ENCODE measurements around the gene THAP7. TPM values are rescaled to one million over a fixed set of nuclear protein-coding genes. Genes with fewer than 3 reads are reported as not detected.
"Not testable (repeated sequence)": the region's sequence is repeated elsewhere in the genome, so short reads cannot be mapped to it uniquely, and the experiment has no call there.

Gene THAP7
- total and polyA plus RNA-seq, 3 donors from 2014 or later: 60.6 to 96.5 (median 75.8) TPM

DNA sequence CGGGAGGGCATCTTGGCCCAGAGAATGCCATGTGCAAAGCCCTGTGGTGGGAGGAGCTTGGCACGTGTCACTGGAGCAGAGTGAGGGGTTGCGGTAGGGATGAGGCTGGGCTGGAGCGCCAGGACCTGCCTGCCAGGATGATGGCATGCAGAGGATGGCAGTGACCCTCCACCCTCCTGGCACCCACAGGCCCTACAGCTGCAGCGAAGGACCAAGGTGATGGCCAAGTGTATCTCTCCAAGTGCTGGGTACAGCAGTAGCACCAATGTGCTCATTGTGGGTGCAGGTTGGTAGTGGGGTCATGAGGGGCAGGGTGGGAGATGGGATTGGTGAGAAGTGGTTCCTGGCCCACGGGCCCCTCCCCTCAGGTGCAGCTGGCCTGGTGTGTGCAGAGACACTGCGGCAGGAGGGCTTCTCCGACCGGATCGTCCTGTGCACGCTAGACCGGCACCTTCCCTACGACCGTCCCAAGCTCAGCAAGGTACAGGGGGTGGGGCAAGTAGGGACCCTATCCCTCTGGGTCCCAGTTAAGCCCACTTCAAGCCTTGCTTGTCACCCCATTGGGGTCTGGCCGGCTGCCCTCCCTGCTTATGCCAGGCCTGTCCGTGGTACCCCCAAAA, 27.5 kb downstream of the THAP7 start:
- H3K4me1 ChIP-seq: no peaks in the 10 kb centered on the region
- no peaks in the 10 kb centered on the region for H3K27me3 ChIP-seq
- no peak for DNase-seq
- intact Hi-C loops (cut with DNase I; ENCODE audit: low total_unique reads): no loop called here
- no peaks in the 10 kb centered on the region for H3K36me3 ChIP-seq (ENCODE audit: low read depth, missing control alignments)
- no peak overlapping the region for H3K27ac ChIP-seq
- 87 to 91% methylated on average over 14 to 16 of the region's 16 CpGs for WGBS, 2 donors
- no peaks in the 10 kb centered on the region for H3K9me3 ChIP-seq
- TF ChIP-seq, protein P1, sequence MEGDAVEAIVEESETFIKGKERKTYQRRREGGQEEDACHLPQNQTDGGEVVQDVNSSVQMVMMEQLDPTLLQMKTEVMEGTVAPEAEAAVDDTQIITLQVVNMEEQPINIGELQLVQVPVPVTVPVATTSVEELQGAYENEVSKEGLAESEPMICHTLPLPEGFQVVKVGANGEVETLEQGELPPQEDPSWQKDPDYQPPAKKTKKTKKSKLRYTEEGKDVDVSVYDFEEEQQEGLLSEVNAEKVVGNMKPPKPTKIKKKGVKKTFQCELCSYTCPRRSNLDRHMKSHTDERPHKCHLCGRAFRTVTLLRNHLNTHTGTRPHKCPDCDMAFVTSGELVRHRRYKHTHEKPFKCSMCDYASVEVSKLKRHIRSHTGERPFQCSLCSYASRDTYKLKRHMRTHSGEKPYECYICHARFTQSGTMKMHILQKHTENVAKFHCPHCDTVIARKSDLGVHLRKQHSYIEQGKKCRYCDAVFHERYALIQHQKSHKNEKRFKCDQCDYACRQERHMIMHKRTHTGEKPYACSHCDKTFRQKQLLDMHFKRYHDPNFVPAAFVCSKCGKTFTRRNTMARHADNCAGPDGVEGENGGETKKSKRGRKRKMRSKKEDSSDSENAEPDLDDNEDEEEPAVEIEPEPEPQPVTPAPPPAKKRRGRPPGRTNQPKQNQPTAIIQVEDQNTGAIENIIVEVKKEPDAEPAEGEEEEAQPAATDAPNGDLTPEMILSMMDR (IDR thresholded peaks at IDR 0.05): no peak
- no peak for TF ChIP-seq POLR2A (IDR thresholded peaks at IDR 0.05)
- no peak overlapping the region for H3K4me3 ChIP-seq

DNA sequence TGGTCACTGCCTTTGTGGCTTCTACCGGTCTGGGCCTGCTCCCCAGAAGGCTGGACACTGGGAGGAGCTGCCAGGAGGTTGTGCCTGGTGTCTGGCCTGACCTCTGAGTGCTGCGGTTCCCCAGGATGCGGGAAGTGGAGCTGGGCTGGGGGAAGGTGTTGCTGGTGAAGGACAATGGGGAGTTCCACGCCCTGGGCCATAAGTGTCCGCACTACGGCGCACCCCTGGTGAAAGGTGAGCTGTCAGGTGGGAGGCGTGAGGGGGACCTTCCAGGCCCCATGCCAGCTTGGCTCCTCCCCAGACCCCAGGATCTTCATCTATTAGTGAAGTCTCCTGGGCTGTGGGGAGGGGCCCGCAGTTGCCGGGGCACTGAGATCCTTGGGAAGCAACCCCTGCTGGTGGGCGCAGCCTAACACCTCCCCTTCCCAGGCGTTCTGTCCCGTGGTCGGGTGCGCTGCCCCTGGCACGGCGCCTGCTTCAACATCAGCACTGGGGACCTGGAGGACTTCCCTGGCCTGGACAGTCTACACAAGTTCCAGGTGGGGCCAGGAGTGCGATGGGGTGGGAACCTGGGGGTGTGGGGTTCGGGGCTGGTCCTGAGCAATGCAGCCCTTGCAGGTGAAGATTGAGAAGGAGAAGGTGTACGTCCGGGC, 28.2 kb downstream of the THAP7 start:
- TF ChIP-seq, protein P1 (IDR thresholded peaks at IDR 0.05): no peak
- no peak for TF ChIP-seq POLR2A (IDR thresholded peaks at IDR 0.05)
- H3K27me3 ChIP-seq: no peaks in the 10 kb centered on the region
- no peak overlapping the region for H3K4me3 ChIP-seq
- 73 to 81% methylated on average over 11 to 21 of the region's 21 CpGs for WGBS, 2 donors
- H3K4me1 ChIP-seq: no peaks in the 10 kb centered on the region
- H3K36me3 ChIP-seq (ENCODE audit: low read depth, missing control alignments): no peaks in the 10 kb centered on the region
- no peak for DNase-seq
- H3K9me3 ChIP-seq: no peaks in the 10 kb centered on the region
- no peak overlapping the region for H3K27ac ChIP-seq
- intact Hi-C loops (cut with DNase I; ENCODE audit: low total_unique reads): no loop called here

DNA sequence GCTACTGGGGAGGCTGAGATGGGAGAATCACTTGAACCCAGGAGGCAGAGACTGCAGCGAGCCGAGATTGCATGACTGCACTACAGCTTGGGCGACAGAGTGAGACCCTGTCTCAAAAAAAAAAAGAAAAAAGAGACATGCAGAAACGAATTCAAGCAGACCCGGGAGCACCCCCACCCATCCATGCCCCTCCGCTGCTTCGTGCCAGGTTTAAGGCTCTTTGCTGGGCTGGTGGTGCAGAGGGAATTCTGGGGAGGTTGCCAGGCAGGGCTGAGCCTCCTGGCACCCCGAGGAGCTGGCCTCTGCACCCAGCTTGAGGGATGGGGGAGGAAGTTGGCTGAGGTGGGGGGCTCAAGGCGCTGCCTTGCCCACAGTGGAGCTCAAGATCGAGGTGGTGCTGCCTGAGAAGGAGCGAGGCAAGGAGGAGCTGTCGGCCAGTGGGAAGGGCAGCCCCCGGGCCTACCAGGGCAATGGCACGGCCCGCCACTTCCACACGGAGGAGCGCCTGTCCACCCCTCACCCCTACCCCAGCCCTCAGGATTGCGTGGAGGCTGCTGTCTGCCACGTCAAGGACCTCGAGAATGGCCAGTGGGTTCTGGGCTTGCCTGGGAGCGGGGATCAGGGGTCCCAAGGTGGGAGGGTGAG, 28.9 kb downstream of the THAP7 start:
- Histone ChIP-seq H3K9me3 (no peaks in the 10 kb centered on the region), H3K36me3 (ENCODE audit: low read depth, missing control alignments) (no peaks in the 10 kb centered on the region), H3K4me3 (no peak overlapping the region), H3K27me3 (no peaks in the 10 kb centered on the region), H3K27ac (no peak overlapping the region), H3K4me1 (no peaks in the 10 kb centered on the region)
- WGBS, 2 donors: 72 to 87% methylated on average over 16 to 17 of the region's 21 CpGs
- intact Hi-C loops (cut with DNase I; ENCODE audit: low total_unique reads): no loop called here
- no peak for DNase-seq
- TF ChIP-seq POLR2A (IDR thresholded peaks at IDR 0.05): no peak
- TF ChIP-seq, protein P1 (IDR thresholded peaks at IDR 0.05): no peak

DNA sequence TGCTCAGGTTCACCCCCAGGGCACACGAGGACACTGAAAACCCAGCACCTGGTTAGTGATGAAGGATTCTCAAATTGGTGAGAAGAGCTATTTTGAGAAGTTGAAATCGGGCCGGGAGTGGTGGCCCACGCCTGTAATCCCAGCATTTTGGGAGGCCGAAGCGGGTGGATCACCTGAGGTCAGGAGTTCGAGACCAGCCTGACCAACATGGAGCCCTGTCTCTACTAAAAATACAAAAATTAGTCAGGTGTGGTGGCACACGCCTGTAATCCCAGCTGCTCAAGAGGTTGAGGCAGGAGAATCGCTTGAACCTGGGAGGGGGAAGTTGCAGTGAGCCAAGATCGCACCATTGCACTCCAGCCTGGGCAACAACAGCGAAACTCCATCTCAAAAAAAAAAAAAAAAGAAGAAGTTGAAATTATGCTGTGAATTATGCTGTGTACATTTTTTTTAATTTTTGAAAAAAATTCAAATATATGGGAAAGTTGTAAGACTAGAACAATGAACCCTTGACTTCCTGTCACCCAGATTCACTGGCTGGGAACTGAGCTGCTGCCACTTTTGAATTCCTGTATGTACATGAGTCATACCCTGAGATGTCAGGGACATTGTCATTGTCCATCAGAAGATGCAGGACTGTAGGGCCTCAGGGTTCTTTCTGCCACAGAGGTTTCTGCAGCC, 29.8 kb downstream of the THAP7 start:
- intact Hi-C loops (cut with DNase I; ENCODE audit: low total_unique reads); H3K4me3 ChIP-seq; H3K36me3 ChIP-seq (ENCODE audit: low read depth, missing control alignments); H3K9me3 ChIP-seq; H3K27me3 ChIP-seq; DNase-seq; H3K4me1 ChIP-seq; H3K27ac ChIP-seq: not testable (repeated sequence)
- WGBS, 2 donors: 87 to 94% methylated on average over 11 of the region's 11 CpGs
